Measurements from ENCODE around the gene GALNT5.

- TF ChIP-seq CTCF (IDR thresholded peaks at IDR 0.05) (no peak), SIN3A (IDR thresholded peaks at IDR 0.05; ENCODE audit: borderline replicate concordance, insufficient read depth, low read depth, low read length) (no peak), POLR2AphosphoS5 (IDR thresholded peaks at IDR 0.05; ENCODE audit: low read depth, low read length) (no peak), TCF7L2 (IDR thresholded peaks at IDR 0.05; ENCODE audit: low read depth, low read length) (no peak), REST (IDR thresholded peaks at IDR 0.05; ENCODE audit: insufficient read depth in 1 of 2, low read depth in 2 of 2, low read length in 1 of 2) (no peak)
Measured at GRCh38 chr2:157305723-157306110, 48.2 kb downstream of the GALNT5 start.

All from Panc1 (cell line).